Osteoblast (primary cell): ENCODE data around the gene RIPOR2. TPM values are rescaled to one million over a fixed set of nuclear protein-coding genes. Genes with fewer than 3 reads are reported as not detected.

Source experiments
- DNase-seq: peaks from one replicate; pipeline ENCODE4 v3.0.0; 2011; ENCODE audit warnings: low spot score, mixed read lengths; ENCODE audit not compliant: insufficient read length; ENCODE audit errors: missing footprints
- H2AFZ ChIP-seq: 2 replicates; pipeline ENCODE4 v1.6.0; 2011; ENCODE audit warnings: mild to moderate bottlenecking, low read length
- H3K27ac ChIP-seq: 2 replicates; pipeline ENCODE4 v1.5.1; 2011; ENCODE audit warnings: mild to moderate bottlenecking, low read depth, low read length, moderate library complexity
- H3K27me3 ChIP-seq: 2 replicates; pipeline ENCODE4 v1.6.0; 2012; ENCODE audit warnings: mild to moderate bottlenecking, control low read depth, inconsistent platforms, low read length, moderate library complexity; ENCODE audit not compliant: insufficient read depth
- H3K36me3 ChIP-seq: 2 replicates; pipeline ENCODE4 v1.5.1; 2011; ENCODE audit warnings: mild to moderate bottlenecking, low read length, control low read depth, moderate library complexity; ENCODE audit not compliant: insufficient read depth
- H3K4me1 ChIP-seq: 2 replicates; pipeline ENCODE4 v1.5.1; 2011; ENCODE audit warnings: mild to moderate bottlenecking, low read length, control low read depth, moderate library complexity; ENCODE audit not compliant: insufficient read depth
- H3K4me2 ChIP-seq: 2 replicates; pipeline ENCODE4 v1.6.0; 2011; ENCODE audit warnings: mild to moderate bottlenecking, low read length; ENCODE audit not compliant: insufficient read depth
- H3K4me3 ChIP-seq: fragments of 200-600 bp; sonication (generic); 3 replicates; pipeline ENCODE4 v1.5.1; 2012; ENCODE audit warnings: mild to moderate bottlenecking, low read length, inconsistent platforms; ENCODE audit not compliant: insufficient read depth
- H3K79me2 ChIP-seq: 2 replicates; pipeline ENCODE4 v1.6.0; 2012; ENCODE audit warnings: mild to moderate bottlenecking, low read length, control low read depth, inconsistent platforms; ENCODE audit not compliant: insufficient read depth
- H3K9me3 ChIP-seq: 2 replicates; pipeline ENCODE4 v1.5.1; 2011; ENCODE audit warnings: low read depth, low read length, control low read depth
- H4K20me1 ChIP-seq: 2 replicates; pipeline ENCODE4 v1.6.0; 2012; ENCODE audit warnings: mild to moderate bottlenecking, low read length, control low read depth; ENCODE audit not compliant: insufficient read depth
- total RNA-seq: library from RNA; depleted of rRNA; stranded (reverse); fragments of >200 nt; gene quantifications from 2 replicates; pipeline ENCODE4 v1.2.3, GENCODE V29; 2012
- TF ChIP-seq, protein P1 (sequence below): IDR thresholded peaks from 2 replicates; pipeline ENCODE4 v1.5.1; 2011; ENCODE audit warnings: mild to moderate bottlenecking, low read depth, low read length, moderate library complexity; ENCODE audit errors: extremely low read depth

Gene RIPOR2
- total RNA-seq, 1 donor, result 1.4 TPM

DNA sequence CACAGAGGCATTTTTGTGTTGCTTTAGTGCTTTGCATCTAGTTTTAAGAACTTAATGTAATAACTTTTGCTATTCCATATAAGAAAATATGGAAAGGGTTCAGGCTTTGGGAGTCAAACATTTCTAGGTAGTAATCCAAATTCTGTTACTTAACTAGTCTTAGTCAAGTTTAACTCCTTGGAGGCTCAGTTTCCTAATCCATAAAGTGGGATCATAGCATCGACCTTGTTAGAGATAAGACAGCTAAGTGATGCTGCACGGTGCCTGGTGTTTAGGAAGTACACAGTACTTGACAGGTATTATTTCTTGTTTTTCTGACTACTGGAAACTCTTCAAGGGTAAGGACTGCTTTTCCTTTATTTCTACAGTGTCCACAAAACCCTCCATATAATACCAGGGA is 112.6 kb downstream of the RIPOR2 start:
- Histone ChIP-seq H3K27ac (no peak overlapping the region), H3K9me3 (no peaks in the 10 kb centered on the region), H3K4me2 (no peak overlapping the region), H3K4me1 (peaks cover 10% of the 10 kb centered on the region), H3K4me3 (no peak overlapping the region), H3K36me3 (no peaks in the 10 kb centered on the region), H4K20me1 (no peaks in the 10 kb centered on the region), H3K27me3 (no peaks in the 10 kb centered on the region), H3K79me2 (no peaks in the 10 kb centered on the region), H2AFZ (no peak overlapping the region)
- TF ChIP-seq, protein P1, sequence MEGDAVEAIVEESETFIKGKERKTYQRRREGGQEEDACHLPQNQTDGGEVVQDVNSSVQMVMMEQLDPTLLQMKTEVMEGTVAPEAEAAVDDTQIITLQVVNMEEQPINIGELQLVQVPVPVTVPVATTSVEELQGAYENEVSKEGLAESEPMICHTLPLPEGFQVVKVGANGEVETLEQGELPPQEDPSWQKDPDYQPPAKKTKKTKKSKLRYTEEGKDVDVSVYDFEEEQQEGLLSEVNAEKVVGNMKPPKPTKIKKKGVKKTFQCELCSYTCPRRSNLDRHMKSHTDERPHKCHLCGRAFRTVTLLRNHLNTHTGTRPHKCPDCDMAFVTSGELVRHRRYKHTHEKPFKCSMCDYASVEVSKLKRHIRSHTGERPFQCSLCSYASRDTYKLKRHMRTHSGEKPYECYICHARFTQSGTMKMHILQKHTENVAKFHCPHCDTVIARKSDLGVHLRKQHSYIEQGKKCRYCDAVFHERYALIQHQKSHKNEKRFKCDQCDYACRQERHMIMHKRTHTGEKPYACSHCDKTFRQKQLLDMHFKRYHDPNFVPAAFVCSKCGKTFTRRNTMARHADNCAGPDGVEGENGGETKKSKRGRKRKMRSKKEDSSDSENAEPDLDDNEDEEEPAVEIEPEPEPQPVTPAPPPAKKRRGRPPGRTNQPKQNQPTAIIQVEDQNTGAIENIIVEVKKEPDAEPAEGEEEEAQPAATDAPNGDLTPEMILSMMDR, result no peak
- DNase-seq, result no peak

DNA sequence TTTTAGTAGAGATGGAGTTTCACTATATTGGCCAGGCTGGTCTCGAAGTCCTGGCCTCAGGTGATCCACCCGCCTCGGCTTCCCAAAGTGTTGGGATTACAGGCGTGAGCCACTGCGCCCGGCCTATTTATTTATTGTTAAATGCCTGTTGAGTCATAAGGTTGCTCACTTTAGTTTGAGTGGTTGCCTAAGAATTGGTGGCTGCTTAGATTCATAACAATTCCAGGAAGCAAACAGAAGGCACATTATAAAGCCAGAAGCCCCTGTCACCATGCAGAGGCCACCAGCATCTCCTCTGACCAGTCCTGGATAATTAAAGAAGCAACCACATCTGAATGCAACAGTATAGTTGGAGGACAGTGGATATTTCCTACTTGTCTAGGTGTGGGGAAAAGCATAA is 113.1 kb downstream of the RIPOR2 start:
- Histone ChIP-seq H3K4me2 (no peak overlapping the region), H3K79me2 (no peaks in the 10 kb centered on the region), H3K4me1 (peaks cover 10% of the 10 kb centered on the region), H3K27ac (no peak overlapping the region), H3K9me3 (no peaks in the 10 kb centered on the region), H2AFZ (no peak overlapping the region), H3K36me3 (no peaks in the 10 kb centered on the region), H3K4me3 (no peak overlapping the region), H3K27me3 (no peaks in the 10 kb centered on the region), H4K20me1 (no peaks in the 10 kb centered on the region)
- DNase-seq, result peak; percentile 53
- TF ChIP-seq, protein P1, result no peak

DNA sequence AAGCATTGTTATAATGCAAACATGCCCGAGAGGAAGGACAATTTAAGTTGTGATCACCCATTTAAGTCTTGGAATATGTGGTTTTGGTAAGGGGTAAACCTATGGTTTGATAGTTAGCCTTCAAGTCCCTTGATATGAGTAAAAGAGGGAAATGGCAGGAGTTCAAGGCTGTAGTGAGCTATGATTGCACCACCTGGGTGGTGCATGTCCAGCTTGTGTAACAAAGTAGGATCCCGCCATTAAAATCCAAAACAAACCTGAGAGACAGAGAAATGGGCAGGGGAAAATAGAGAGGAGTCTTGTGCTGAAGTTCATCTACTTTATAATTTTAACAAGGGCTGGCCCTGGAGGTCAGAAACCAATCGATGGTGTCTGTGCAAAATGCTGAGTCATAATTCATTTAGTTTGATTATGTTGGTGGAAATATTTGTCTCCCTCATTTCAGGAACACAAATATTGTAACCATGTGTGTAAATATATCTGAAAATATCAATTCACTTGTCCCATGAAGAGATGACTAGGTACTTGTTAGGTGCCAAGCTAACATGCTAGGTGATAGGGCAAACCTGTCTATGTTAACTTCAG is 113.8 kb downstream of the RIPOR2 start:
- no peak for DNase-seq
- Histone ChIP-seq H3K27ac (no peak overlapping the region), H2AFZ (no peak overlapping the region)

DNA sequence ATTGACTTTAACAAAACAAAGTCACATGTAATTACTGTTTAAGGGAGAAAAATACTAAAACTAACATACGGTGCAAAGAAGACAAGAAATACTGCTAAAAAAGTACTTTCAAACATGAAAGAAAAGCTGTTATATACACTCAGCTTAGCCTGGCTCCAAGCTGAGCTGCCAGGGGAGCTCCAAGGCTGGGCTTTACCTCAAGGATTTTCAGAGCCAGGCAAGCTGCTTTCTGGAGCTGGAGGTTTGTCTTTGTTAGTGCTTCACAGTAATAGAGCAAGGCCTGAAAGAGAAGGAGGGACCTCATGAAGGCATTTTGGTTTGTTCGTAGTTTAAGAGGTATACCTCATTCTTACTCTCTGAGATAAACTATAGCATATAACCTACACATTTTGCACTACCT is 117.4 kb downstream of the RIPOR2 start:
- no peak overlapping the region for H3K4me3 ChIP-seq
- no peak overlapping the region for H3K4me2 ChIP-seq
- H4K20me1 ChIP-seq, result no peaks in the 10 kb centered on the region
- no peaks in the 10 kb centered on the region for H3K36me3 ChIP-seq
- DNase-seq, result no peak
- H3K9me3 ChIP-seq, result no peaks in the 10 kb centered on the region
- peaks cover 4% of the 10 kb centered on the region for H3K4me1 ChIP-seq
- no peaks in the 10 kb centered on the region for H3K79me2 ChIP-seq
- no peak overlapping the region for H2AFZ ChIP-seq
- H3K27ac ChIP-seq, result no peak overlapping the region
- no peaks in the 10 kb centered on the region for H3K27me3 ChIP-seq
- TF ChIP-seq, protein P1, result no peak

More for the DNA sequence above, 113.8 kb downstream of the RIPOR2 start:
- Histone ChIP-seq H4K20me1 (no peaks in the 10 kb centered on the region), H3K27me3 (no peaks in the 10 kb centered on the region), H3K4me2 (no peak overlapping the region), H3K79me2 (no peaks in the 10 kb centered on the region), H3K36me3 (no peaks in the 10 kb centered on the region), H3K4me1 (peaks cover 10% of the 10 kb centered on the region), H3K9me3 (no peaks in the 10 kb centered on the region), H3K4me3 (no peak overlapping the region)
- TF ChIP-seq, protein P1, result no peak
